SK-N-SH treated with all-trans-retinoic acid at 6 μM for 48 hours (cell line): ENCODE measurements around the gene SLC51B.

ENCODE experiments used
- ATAC-seq: fragments of 200-7000 bp; cut with Tn5 transposase; 3 replicates; pipeline ENCODE4 v1.9.1; 2020; ENCODE audit warnings: mild to moderate bottlenecking, moderate library complexity
- ARNTL ChIP-seq: fragments of 450-650 bp; formaldehyde crosslinking; IDR thresholded peaks from 2 replicates; pipeline ENCODE4 v1.5.0; 2020; ENCODE audit warnings: low read depth, mild to moderate bottlenecking, moderate library complexity, borderline replicate concordance
- BACH2 ChIP-seq: fragments of 250-450 bp; sonication (Bioruptor Pico); IDR thresholded peaks from 2 replicates; pipeline ENCODE4 v1.9.0; 2021; ENCODE audit warnings: mild to moderate bottlenecking, borderline replicate concordance
- CSDC2 ChIP-seq: fragments of 250-450 bp; sonication (Bioruptor Pico); IDR thresholded peaks from 2 replicates; pipeline ENCODE4 v1.5.0; 2020; ENCODE audit warnings: mild to moderate bottlenecking, moderate library complexity
- ESRRG ChIP-seq: fragments of 250-450 bp; sonication (Bioruptor Pico); IDR thresholded peaks from 2 replicates; pipeline ENCODE4 v1.6.1; 2021; ENCODE audit warnings: mild to moderate bottlenecking
- GLIS3 ChIP-seq: fragments of 250-450 bp; sonication (Bioruptor Pico); IDR thresholded peaks from 2 replicates; pipeline ENCODE4 v1.5.0; 2020; ENCODE audit warnings: mild to moderate bottlenecking, moderate library complexity
- ISL1 ChIP-seq: fragments of 250-450 bp; sonication (Bioruptor Pico); IDR thresholded peaks from 2 replicates; pipeline ENCODE4 v2.1.2; 2022; ENCODE audit warnings: mild to moderate bottlenecking, moderate library complexity
- OSR1 ChIP-seq: fragments of 250-450 bp; sonication (Bioruptor Pico); IDR thresholded peaks from 2 replicates; pipeline ENCODE4 v1.8.0; 2022; ENCODE audit warnings: moderate library complexity, mild to moderate bottlenecking, inconsistent platforms
- PPARA ChIP-seq: fragments of 250-450 bp; sonication (Bioruptor Pico); IDR thresholded peaks from 2 replicates; pipeline ENCODE4 v1.5.0; 2020; ENCODE audit warnings: mild to moderate bottlenecking, borderline replicate concordance
- RARB ChIP-seq: fragments of 250-450 bp; sonication (Bioruptor Pico); IDR thresholded peaks from 2 replicates; pipeline ENCODE4 v1.8.0; 2021; ENCODE audit warnings: mild to moderate bottlenecking, moderate library complexity
- SNAI2 ChIP-seq: fragments of 250-450 bp; sonication (Bioruptor Pico); IDR thresholded peaks from 2 replicates; pipeline ENCODE4 v1.5.0; 2020; ENCODE audit warnings: mild to moderate bottlenecking, moderate library complexity
- TCF4 ChIP-seq: fragments of 250-450 bp; sonication (Bioruptor Pico); IDR thresholded peaks from 2 replicates; pipeline ENCODE4 v1.8.0; 2021; ENCODE audit warnings: mild to moderate bottlenecking, moderate library complexity, borderline replicate concordance
- ZC3H10 ChIP-seq: fragments of 250-450 bp; sonication (Bioruptor Pico); IDR thresholded peaks from 2 replicates; pipeline ENCODE4 v1.5.1; 2021; ENCODE audit warnings: mild to moderate bottlenecking, moderate library complexity
- ZFP3 ChIP-seq: fragments of 250-450 bp; sonication (Bioruptor Pico); IDR thresholded peaks from 2 replicates; pipeline ENCODE4 v1.5.0; 2020; ENCODE audit warnings: mild to moderate bottlenecking, moderate library complexity
- ZFP30 ChIP-seq: fragments of 450-650 bp; formaldehyde crosslinking; IDR thresholded peaks from 2 replicates; pipeline ENCODE4 v1.5.0; 2022; ENCODE audit warnings: mild to moderate bottlenecking, moderate library complexity
- ZNF565 ChIP-seq: fragments of 450-650 bp; formaldehyde crosslinking; conservative IDR thresholded peaks from 2 replicates; pipeline ENCODE4 v1.5.0; 2020; ENCODE audit warnings: low read depth, mild to moderate bottlenecking, moderate library complexity
- ZNF70 ChIP-seq: fragments of 450-650 bp; formaldehyde crosslinking; IDR thresholded peaks from 2 replicates; pipeline ENCODE4 v1.5.0; 2020; ENCODE audit warnings: mild to moderate bottlenecking, moderate library complexity
- ZNF8 ChIP-seq: fragments of 450-650 bp; formaldehyde crosslinking; IDR thresholded peaks from 2 replicates; pipeline ENCODE4 v1.5.0; 2020; ENCODE audit warnings: mild to moderate bottlenecking, moderate library complexity
- TF ChIP-seq, protein P1 (sequence below): fragments of 250-450 bp; sonication (Bioruptor Pico); IDR thresholded peaks from 2 replicates; pipeline ENCODE4 v1.8.0; 2020; ENCODE audit warnings: mild to moderate bottlenecking, moderate library complexity, borderline replicate concordance
- TF ChIP-seq, protein P2 (sequence below): fragments of 250-450 bp; sonication (Bioruptor Pico); IDR thresholded peaks from 2 replicates; pipeline ENCODE4 v1.8.0; 2021; ENCODE audit warnings: low read depth, mild to moderate bottlenecking, moderate library complexity, borderline replicate concordance
- TF ChIP-seq, protein P3 (sequence below): fragments of 250-450 bp; sonication (Bioruptor Pico); IDR thresholded peaks from 2 replicates; pipeline ENCODE4 v1.5.1; 2020; ENCODE audit warnings: low read depth, mild to moderate bottlenecking, moderate library complexity
- TF ChIP-seq, protein P4 (sequence below): fragments of 250-450 bp; sonication (Bioruptor Pico); IDR thresholded peaks from 2 replicates; pipeline ENCODE4 v1.5.1; 2021; ENCODE audit warnings: mild to moderate bottlenecking, moderate library complexity

The SLC51B gene

DNA sequence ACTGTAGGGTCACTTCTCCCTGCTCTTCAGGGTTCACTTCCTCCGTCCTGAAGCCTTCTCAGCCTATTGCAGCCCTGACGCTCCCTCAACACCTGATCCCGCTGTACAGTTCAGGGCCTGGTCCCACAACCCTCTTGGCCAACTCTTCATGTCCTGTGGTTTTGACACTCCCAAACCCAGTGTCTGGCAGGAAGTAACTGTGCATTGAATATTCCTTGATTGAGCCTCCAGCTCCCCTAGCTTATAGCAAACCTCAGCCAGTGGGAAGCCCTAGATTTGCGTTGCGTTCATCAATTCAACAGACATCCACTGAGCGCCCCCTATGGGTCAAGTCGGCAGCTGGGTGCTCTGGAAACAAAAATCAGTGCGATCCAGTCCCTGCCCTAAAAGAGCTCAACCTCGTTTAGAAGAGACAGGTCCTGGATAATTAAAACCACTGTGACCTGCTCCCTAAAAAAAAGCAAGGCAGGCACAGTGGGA is 56.3 kb downstream of the SLC51B start:
- TF ChIP-seq RARB (no peak), ARNTL (CRISPR knock-in tag) (no peak)
- peak; percentile 66 for ATAC-seq

DNA sequence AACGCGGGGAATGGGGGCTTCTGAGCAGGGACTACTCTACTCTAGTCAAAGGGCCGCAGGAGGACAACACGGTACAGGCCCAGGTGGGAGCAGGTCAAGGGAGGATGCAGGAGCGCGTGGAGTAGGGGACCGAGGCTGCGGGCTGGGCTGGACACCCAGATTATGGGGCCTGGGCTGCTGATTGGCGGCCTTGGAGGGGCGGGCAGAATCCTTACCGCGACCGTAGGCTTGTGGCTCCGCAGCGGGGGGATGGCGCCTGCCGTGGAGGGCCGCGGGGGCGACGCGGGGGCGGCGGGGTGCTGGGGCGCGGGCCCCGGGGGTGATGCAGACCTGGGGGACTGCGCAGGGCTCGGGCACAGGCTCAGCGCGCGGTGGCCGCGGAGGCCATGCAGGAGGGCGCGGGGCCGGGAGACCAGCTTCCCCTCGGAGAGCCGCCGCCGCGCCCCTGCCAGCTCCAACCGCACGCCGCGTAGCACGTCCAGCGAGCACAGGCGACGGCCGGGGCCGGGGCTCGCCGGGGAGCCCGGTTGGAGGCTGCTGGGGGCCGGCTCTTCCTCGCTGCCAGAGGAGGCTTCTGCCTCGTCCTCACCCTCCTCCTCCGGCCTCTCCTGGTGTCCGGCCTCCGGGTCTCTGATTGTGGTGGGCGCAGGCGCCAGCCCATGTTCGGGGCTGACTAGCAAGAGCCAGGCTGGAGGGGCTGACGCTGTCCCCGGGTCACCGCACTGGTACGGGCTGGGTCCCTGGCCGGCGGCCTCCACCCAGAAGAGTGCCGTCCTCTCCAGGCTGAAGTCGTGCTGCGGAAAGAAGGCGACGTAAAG is 56.9 kb downstream of the SLC51B start:
- peak; percentile 24; the same call in 2 of the 3 replicates for ATAC-seq
- TF ChIP-seq ISL1 (CRISPR knock-in tag): no peak
- TF ChIP-seq, protein P1, sequence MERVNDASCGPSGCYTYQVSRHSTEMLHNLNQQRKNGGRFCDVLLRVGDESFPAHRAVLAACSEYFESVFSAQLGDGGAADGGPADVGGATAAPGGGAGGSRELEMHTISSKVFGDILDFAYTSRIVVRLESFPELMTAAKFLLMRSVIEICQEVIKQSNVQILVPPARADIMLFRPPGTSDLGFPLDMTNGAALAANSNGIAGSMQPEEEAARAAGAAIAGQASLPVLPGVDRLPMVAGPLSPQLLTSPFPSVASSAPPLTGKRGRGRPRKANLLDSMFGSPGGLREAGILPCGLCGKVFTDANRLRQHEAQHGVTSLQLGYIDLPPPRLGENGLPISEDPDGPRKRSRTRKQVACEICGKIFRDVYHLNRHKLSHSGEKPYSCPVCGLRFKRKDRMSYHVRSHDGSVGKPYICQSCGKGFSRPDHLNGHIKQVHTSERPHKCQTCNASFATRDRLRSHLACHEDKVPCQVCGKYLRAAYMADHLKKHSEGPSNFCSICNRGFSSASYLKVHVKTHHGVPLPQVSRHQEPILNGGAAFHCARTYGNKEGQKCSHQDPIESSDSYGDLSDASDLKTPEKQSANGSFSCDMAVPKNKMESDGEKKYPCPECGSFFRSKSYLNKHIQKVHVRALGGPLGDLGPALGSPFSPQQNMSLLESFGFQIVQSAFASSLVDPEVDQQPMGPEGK (CRISPR knock-in tag): no peak
- no peak for TF ChIP-seq ESRRG (CRISPR knock-in tag)
- TF ChIP-seq ZNF70 (CRISPR knock-in tag): no peak
- TF ChIP-seq ZNF8: no peak
- no peak for TF ChIP-seq RARB
- TF ChIP-seq, all 23 proteins: peak for 0

DNA sequence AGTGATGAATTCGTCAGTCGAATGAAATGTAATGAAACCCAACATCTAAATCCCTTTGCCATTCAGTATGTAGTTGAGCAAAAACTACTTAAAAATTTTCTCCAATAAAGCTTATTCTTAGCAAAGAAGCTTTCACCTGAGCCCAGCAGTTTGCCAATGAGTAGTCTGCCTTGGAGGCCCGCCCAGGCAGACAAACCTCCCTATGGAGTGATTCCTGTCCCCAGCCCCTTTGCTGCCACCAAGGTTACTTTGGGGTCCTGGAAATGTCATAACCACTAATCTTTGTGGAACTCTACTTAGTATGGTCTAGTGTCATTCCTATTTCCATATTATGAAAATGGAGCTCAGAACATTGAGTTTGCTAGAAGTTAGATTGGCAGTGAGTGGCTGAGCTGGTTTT is 57.7 kb downstream of the SLC51B start:
- ATAC-seq: no peak
- TF ChIP-seq ZFP30 (no peak), RARB (no peak), ARNTL (CRISPR knock-in tag) (no peak), SNAI2 (CRISPR knock-in tag) (no peak), GLIS3 (no peak), BACH2 (CRISPR knock-in tag) (no peak), ESRRG (CRISPR knock-in tag) (no peak), ZFP3 (CRISPR knock-in tag) (no peak), OSR1 (CRISPR knock-in tag) (no peak), ISL1 (CRISPR knock-in tag) (no peak), CSDC2 (CRISPR knock-in tag) (no peak), PPARA (no peak), ZNF565 (CRISPR knock-in tag) (no peak), ZNF70 (CRISPR knock-in tag) (no peak), TCF4 (CRISPR knock-in tag) (no peak), ZC3H10 (CRISPR knock-in tag) (no peak)
- TF ChIP-seq, protein P1 (CRISPR knock-in tag): no peak
- TF ChIP-seq, protein P2, sequence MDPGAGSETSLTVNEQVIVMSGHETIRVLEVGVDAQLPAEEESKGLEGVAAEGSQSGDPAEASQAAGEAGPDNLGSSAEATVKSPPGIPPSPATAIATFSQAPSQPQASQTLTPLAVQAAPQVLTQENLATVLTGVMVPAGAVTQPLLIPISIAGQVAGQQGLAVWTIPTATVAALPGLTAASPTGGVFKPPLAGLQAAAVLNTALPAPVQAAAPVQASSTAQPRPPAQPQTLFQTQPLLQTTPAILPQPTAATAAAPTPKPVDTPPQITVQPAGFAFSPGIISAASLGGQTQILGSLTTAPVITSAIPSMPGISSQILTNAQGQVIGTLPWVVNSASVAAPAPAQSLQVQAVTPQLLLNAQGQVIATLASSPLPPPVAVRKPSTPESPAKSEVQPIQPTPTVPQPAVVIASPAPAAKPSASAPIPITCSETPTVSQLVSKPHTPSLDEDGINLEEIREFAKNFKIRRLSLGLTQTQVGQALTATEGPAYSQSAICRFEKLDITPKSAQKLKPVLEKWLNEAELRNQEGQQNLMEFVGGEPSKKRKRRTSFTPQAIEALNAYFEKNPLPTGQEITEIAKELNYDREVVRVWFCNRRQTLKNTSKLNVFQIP (CRISPR knock-in tag): no peak
- TF ChIP-seq, protein P3, sequence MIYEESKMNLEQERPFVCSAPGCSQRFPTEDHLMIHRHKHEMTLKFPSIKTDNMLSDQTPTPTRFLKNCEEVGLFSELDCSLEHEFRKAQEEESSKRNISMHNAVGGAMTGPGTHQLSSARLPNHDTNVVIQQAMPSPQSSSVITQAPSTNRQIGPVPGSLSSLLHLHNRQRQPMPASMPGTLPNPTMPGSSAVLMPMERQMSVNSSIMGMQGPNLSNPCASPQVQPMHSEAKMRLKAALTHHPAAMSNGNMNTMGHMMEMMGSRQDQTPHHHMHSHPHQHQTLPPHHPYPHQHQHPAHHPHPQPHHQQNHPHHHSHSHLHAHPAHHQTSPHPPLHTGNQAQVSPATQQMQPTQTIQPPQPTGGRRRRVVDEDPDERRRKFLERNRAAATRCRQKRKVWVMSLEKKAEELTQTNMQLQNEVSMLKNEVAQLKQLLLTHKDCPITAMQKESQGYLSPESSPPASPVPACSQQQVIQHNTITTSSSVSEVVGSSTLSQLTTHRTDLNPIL (CRISPR knock-in tag): no peak
- TF ChIP-seq, protein P4, sequence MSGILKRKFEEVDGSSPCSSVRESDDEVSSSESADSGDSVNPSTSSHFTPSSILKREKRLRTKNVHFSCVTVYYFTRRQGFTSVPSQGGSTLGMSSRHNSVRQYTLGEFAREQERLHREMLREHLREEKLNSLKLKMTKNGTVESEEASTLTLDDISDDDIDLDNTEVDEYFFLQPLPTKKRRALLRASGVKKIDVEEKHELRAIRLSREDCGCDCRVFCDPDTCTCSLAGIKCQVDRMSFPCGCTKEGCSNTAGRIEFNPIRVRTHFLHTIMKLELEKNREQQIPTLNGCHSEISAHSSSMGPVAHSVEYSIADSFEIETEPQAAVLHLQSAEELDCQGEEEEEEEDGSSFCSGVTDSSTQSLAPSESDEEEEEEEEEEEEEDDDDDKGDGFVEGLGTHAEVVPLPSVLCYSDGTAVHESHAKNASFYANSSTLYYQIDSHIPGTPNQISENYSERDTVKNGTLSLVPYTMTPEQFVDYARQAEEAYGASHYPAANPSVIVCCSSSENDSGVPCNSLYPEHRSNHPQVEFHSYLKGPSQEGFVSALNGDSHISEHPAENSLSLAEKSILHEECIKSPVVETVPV (CRISPR knock-in tag): no peak
- TF ChIP-seq, all 23 proteins: peak for 0
